Right ventricle myocardium inferior (tissue), 1 donor: ENCODE results near the gene PTPRN2. TPM values are rescaled to one million over a fixed set of nuclear protein-coding genes. Genes with fewer than 3 reads are reported as not detected.

ENCODE experiments used
- ATAC-seq: fragments of 200-7000 bp; cut with Tn5 transposase; one replicate; pipeline ENCODE4 v1.9.1; 2020; ENCODE audit warnings: mild to moderate bottlenecking, moderate library complexity
- DNase-seq: peaks from one replicate; pipeline ENCODE4 v3.0.0; 2021; ENCODE audit errors: missing footprints
- intact Hi-C: fragments of 100-400 bp; cut with DNase I; formaldehyde crosslinking; loops from one replicate; pipeline ENCODE4 v1.11.0; 2022
- total RNA-seq: library from RNA; stranded (reverse); fragmentation: NEBNext Ultra II Directional; extraction: Animal tissue kit (Norgen Biotek cat#: 25700); gene quantifications from one replicate; pipeline ENCODE4 v1.2.1, GENCODE V29; 2021
- donor health status: DM: no; HTN: yes; CAD: no; lungs with severe emphysema.

The PTPRN2 gene
- total RNA-seq, 1 donor from 2014 or later: 1.6 TPM

DNA sequence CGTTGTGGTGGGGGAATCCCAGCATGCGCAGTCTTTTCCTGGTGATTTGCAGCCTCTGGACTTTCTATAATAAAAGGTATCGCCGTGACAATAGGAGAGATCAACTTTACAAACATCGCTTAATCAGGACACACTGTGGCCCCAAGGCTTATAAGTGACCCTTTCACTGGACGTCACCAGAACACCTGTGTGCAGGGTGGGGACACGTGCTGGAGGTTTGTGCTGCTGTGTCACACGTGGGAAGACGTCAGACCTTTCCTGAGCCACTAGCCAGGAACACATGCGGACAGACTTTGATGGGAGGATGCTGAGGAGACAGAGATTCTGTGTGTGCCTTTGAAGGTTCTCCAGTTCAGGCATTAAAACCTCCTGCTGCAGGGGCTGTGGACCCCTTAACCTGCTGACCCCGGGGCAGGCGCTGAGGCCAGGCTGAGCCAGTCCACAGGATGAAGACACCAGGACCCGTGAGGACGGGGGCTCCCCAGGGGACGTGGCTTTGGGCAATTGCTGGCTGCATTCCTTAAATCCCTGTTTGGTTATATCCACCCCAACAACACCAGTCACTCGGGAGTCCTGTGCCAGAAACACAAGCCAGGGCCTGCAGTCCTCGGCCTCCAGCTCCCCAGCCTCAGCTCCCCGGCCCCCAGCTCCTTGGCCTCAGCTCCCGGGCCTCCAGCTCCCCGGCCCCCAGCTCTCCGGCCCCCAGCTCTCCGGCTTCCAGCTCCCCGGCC is 183.4 kb downstream of the PTPRN2 start:
- DNase-seq (no peak), ATAC-seq (no peak)
- intact Hi-C loops: no loop called here

- DNase-seq (no peak), ATAC-seq (no peak)
- intact Hi-C loops: no loop called here
Observed at GRCh38 chr7:158403013-158403821, 184.4 kb downstream of the PTPRN2 start.

GRCh38 chr7:158402471-158402870 is 185.2 kb downstream of the PTPRN2 start:
- no peak for ATAC-seq
- intact Hi-C loops: no loop called here
- DNase-seq: no peak

- ATAC-seq (no peak), DNase-seq (no peak)
- intact Hi-C loops: no loop called here
Observed at GRCh38 chr7:158401826-158402225, 185.8 kb downstream of the PTPRN2 start.

DNA sequence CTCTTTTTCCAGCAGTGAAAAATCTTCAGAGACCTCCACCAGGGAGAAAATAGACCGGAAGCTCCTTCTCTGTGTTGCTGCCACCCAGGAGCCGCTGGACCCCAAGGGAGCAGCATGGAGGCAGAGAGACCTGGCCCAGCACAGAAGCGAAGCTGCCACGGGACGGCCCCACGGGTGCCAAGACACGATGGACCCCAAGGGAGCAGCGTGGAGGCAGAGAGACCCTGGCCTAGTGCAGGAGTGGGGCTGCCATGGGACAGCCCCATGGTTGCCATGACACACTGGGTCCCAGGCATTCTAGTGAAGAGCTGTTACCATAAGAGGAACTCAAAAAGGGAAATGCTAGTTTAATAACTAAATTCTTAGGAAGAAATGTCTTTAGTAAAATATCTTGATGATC is 186.3 kb downstream of the PTPRN2 start:
- intact Hi-C loops: no loop called here
- ATAC-seq: no peak
- peak; percentile 32 for DNase-seq

- intact Hi-C loops: no loop called here
- DNase-seq (peak; percentile 58), ATAC-seq (no peak)
Observed at GRCh38 chr7:158400601-158401225, 186.9 kb downstream of the PTPRN2 start.

- intact Hi-C loops: no loop called here
- DNase-seq (peak; percentile 25), ATAC-seq (no peak)
Observed at GRCh38 chr7:158399762-158400161, 187.9 kb downstream of the PTPRN2 start.

GRCh38 chr7:158398750-158399149 is 188.9 kb downstream of the PTPRN2 start:
- DNase-seq (no peak), ATAC-seq (no peak)
- intact Hi-C loops: no loop called here

GRCh38 chr7:158397885-158398284 is 189.7 kb downstream of the PTPRN2 start:
- no peak for ATAC-seq
- intact Hi-C loops: no loop called here
- DNase-seq: no peak

DNA sequence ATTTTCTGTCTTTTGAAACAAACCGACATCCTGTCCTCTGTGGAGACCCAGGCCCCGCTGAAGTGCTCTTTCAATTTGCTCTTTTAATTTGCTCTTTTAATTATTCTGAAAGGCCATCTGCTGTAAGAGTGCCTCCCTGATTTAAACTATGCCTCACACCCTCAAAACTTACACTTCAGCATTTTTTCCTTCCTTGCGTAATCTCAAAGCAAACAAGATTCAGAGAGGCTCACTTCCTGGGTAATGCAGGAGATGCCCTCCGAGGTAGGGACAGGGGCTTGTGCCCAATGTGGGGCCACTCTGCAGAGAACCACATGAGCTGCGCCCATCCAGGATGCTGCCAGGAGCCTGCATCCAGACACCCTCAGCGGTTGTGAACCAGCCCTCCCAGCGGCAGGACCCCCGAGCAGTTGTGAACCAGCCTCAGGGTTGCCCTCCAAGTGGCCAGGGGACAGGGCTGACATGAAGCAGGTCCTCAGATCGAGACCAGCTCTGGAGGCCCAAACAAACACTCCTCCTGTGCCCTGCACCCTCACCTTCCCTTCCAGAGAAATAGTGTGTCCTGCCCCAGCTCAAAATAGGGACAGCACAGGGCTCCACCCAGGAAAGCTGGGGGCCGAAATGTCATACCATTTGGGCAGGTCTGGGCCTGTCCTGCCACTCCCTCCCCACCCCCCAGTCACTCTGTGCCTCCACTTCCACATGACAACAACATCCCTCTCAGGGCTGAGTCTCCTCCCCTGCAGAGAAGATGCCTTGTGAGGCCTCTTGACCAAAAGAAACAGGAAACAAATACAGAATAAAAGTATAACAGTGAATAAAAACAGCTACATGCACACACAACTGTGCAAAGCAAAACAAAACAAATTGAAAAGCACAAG is 190.4 kb downstream of the PTPRN2 start:
- intact Hi-C loops: no loop called here
- peak; percentile 26 for DNase-seq
- ATAC-seq: no peak

DNA sequence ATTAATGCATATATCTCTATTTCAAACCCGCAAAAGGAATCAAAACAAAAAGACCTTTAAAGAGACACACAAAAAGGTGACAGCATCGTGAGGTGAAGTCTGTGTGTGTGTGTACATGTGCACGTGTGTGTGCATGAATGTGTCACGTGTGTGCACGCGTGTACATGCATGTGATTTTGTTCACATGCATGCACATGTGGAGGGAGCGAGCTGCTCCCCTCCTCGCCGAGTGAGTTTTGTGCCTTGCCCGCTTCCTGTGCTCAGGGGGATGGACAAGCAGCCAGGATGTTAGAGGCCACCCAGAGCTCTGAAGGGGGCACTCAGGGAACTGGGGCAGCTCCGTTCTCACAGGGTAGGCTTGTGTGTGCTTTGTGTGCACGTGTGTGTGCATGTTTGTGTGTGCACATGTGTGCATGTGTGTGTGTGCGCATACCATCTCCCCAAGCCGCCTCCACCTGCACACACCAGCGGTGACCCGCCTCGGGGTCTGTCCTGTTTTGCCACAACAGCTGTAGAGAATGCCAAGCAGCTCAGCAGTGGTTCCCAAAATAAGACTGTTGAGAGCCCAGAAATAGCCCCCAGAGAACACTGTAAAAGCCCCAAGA is 191.2 kb downstream of the PTPRN2 start:
- intact Hi-C loops: no loop called here
- DNase-seq: peak; percentile 27
- no peak for ATAC-seq

GRCh38 chr7:158395780-158396278 is 191.8 kb downstream of the PTPRN2 start:
- intact Hi-C loops: no loop called here
- ATAC-seq (no peak), DNase-seq (no peak)

GRCh38 chr7:158395349-158395748 is 192.3 kb downstream of the PTPRN2 start:
- intact Hi-C loops: no loop called here
- no peak for DNase-seq
- no peak for ATAC-seq

- DNase-seq: no peak
- ATAC-seq: no peak
- intact Hi-C loops: no loop called here
Observed at GRCh38 chr7:158394936-158395335, 192.7 kb downstream of the PTPRN2 start.

DNA sequence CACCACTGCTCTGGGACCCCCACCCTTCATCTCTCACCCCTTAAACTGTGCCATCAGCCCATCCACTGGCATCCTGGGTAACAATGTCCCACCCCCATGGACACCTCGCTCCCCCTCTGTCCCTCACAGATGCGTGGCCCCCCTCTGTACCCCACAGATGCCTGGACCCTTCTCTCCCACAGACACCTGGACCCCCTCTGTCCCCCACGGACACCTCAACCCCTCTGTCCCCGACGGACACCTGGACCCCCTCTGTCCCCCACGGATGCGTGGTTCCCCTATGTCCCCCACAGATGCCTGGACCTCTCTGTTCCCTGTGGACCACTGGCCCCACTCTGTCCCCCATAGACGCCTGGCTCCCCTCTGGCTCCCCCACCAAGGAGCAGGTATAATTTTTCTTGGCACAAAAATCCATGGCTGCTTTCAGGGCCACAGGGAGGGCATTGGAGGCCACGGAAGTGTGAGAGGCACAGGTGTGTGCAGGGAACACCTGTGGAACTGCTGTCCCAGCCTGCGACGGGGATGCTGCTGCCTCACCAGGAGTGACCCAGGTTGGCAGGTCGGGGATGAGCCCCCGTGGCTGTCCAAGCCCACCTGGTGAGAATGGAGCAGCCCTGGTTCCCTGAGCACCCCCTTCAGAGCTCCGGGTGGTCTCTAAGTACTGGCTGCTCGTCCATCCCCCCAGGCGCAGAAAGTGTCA is 193.5 kb downstream of the PTPRN2 start:
- ATAC-seq (no peak), DNase-seq (no peak)
- intact Hi-C loops: no loop called here

GRCh38 chr7:158392251-158392650 is 195.4 kb downstream of the PTPRN2 start:
- no peak for DNase-seq
- intact Hi-C loops: no loop called here
- no peak for ATAC-seq

- intact Hi-C loops: no loop called here
- DNase-seq (no peak), ATAC-seq (no peak)
Observed at GRCh38 chr7:158391541-158391940, 196.1 kb downstream of the PTPRN2 start.

GRCh38 chr7:158391141-158391540 is 196.5 kb downstream of the PTPRN2 start:
- ATAC-seq (peak; percentile 9), DNase-seq (no peak)
- intact Hi-C loops: no loop called here
